GM13977 (cell line): ENCODE data around the gene MORF4L1.

Source experiments
- DNase-seq: peaks from one replicate; pipeline ENCODE4 v3.0.0; 2012; ENCODE audit warnings: low spot score
- CTCF ChIP-seq: IDR thresholded peaks from 2 replicates; pipeline ENCODE4 v1.5.1; 2012; ENCODE audit warnings: mild to moderate bottlenecking, control low read depth; ENCODE audit not compliant: insufficient read depth; ENCODE audit errors: extremely low read depth, missing control alignments
- in situ Hi-C: fragments of 300-500 bp; cut with MboI; formaldehyde crosslinking; loops from one replicate; pipeline ENCODE4 v1.12.0; 2022; ENCODE audit warnings: low sequenced_read_pairs, low pct_unique_long_range_greater_than_20kb, mixed read lengths, inconsistent platforms; ENCODE audit not compliant: unreplicated experiment

Gene MORF4L1

GRCh38 chr15:78921517-78921916, 48.8 kb downstream of the MORF4L1 start:
- no peak for TF ChIP-seq CTCF
- peak; percentile 19 for DNase-seq
- in situ Hi-C loops, result no loop called here

GRCh38 chr15:78921940-78922339, 49.2 kb downstream of the MORF4L1 start:
- in situ Hi-C loops, result no loop called here
- no peak for DNase-seq
- TF ChIP-seq CTCF, result no peak

GRCh38 chr15:78922527-78922926, 49.8 kb downstream of the MORF4L1 start:
- no peak for TF ChIP-seq CTCF
- in situ Hi-C loops, result no loop called here
- peak; percentile 15 for DNase-seq

- DNase-seq, result no peak
- in situ Hi-C loops, result no loop called here
- TF ChIP-seq CTCF, result no peak
These were observed 50.3 kb downstream of the MORF4L1 start for GRCh38 chr15:78923015-78923414.

GRCh38 chr15:78923480-78924360, 51.0 kb downstream of the MORF4L1 start:
- no peak for TF ChIP-seq CTCF
- in situ Hi-C loops, result no loop called here
- DNase-seq, result no peak

GRCh38 chr15:78925076-78925624, 52.5 kb downstream of the MORF4L1 start:
- in situ Hi-C loops, result no loop called here
- TF ChIP-seq CTCF, result no peak
- DNase-seq, result no peak
